Right atrium auricular region (tissue), 2 donors: ENCODE data around the gene CYP24A1. TPM values are rescaled to one million over a fixed set of nuclear protein-coding genes. Genes with fewer than 3 reads are reported as not detected.

Experiments
- DNase-seq: peaks from one replicate; pipeline ENCODE4 v3.0.0-alpha.2; 2019; ENCODE audit warnings: low spot score
- H3K27ac ChIP-seq, 2 donors: fragments of 200-600 bp; sonication (generic); 1 replicate in 1 of 2; 2 replicates in 1 of 2; pipeline ENCODE4 v1.5.1; 2016 to 2019
- H3K27me3 ChIP-seq, 2 donors: fragments of 200-600 bp; sonication (generic); one replicate each; pipeline versions ENCODE4 v1.5.1 to v1.6.0; 2017 to 2019
- H3K36me3 ChIP-seq: fragments of 200-600 bp; sonication (generic); one replicate; pipeline ENCODE4 v1.5.1; 2016
- H3K4me1 ChIP-seq, 2 donors: fragments of 200-600 bp; sonication (generic); one replicate each; pipeline versions ENCODE4 v1.5.1 to v1.6.0; 2017 to 2019
- H3K4me3 ChIP-seq, 2 donors: fragments of 200-600 bp; sonication (generic); 1 replicate in 1 of 2; 2 replicates in 1 of 2; pipeline ENCODE4 v1.5.1; 2017 to 2019; ENCODE audit warnings: mild to moderate bottlenecking in 1 of 2, moderate library complexity in 1 of 2
- H3K9me3 ChIP-seq, 2 donors: fragments of 200-600 bp; sonication (generic); one replicate each; pipeline ENCODE4 v1.5.1; 2019
- total RNA-seq, 2 donors: library from RNA; depleted of rRNA; stranded (reverse); fragments of >200 nt; gene quantifications; one replicate each; pipeline ENCODE4 v1.1.0, GENCODE V29; 2016
- TF ChIP-seq, protein P1 (sequence below), 2 donors: fragments of 200-600 bp; sonication (generic); IDR thresholded peaks; one replicate each; pipeline ENCODE4 v1.5.1; 2019; ENCODE audit warnings: antibody characterized with exemption in 2 of 2

CYP24A1 gene
- total RNA-seq, 2 donors from 2014 or later: 0.24 TPM; not detected in 1

DNA sequence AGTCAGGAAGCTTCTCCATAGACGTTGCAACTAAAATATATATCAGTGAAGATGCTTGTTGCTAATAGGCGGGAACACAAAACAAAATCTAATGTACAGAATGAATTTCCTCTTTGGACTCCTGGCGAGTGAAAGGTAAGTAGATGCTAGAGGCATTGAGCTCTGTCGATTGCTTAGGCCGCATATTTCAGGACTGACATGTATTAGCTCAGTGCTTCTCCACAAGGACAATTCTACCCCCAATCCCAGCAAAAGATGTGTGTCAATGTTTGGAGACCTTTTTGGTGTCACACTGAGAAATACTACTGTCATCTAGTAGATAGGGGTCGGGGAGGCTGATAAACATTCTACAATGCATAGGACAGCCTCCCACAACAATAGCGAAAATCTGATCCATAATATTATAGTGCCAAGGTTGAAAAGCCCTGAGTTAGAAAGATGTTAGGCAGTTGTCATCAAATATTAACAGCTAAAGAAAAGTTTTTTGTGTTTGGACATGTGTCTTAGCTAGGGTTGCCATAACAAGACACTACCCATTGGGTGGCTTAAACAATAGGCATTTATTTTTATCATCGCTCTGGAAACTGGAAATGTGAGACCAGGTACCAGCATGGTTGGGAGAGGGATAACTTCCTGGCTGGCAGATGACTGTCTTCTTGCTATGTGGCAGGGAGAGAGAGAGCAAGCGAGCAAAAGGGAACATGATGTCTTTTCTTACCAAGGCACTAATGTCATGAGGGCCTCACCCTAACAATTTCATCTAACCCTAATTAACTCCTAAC is 55.4 kb downstream of the CYP24A1 start:
- Histone ChIP-seq H3K27ac (no peak overlapping the region), H3K4me3 (no peak overlapping the region), H3K4me1 (no peaks in the 10 kb centered on the region), H3K36me3 (no peaks in the 10 kb centered on the region), H3K27me3 (no peaks in the 10 kb centered on the region), H3K9me3 (no peaks in the 10 kb centered on the region)
- DNase-seq: no peak
- TF ChIP-seq, protein P1, sequence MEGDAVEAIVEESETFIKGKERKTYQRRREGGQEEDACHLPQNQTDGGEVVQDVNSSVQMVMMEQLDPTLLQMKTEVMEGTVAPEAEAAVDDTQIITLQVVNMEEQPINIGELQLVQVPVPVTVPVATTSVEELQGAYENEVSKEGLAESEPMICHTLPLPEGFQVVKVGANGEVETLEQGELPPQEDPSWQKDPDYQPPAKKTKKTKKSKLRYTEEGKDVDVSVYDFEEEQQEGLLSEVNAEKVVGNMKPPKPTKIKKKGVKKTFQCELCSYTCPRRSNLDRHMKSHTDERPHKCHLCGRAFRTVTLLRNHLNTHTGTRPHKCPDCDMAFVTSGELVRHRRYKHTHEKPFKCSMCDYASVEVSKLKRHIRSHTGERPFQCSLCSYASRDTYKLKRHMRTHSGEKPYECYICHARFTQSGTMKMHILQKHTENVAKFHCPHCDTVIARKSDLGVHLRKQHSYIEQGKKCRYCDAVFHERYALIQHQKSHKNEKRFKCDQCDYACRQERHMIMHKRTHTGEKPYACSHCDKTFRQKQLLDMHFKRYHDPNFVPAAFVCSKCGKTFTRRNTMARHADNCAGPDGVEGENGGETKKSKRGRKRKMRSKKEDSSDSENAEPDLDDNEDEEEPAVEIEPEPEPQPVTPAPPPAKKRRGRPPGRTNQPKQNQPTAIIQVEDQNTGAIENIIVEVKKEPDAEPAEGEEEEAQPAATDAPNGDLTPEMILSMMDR (IDR thresholded peaks at IDR 0.05): no peak

DNA sequence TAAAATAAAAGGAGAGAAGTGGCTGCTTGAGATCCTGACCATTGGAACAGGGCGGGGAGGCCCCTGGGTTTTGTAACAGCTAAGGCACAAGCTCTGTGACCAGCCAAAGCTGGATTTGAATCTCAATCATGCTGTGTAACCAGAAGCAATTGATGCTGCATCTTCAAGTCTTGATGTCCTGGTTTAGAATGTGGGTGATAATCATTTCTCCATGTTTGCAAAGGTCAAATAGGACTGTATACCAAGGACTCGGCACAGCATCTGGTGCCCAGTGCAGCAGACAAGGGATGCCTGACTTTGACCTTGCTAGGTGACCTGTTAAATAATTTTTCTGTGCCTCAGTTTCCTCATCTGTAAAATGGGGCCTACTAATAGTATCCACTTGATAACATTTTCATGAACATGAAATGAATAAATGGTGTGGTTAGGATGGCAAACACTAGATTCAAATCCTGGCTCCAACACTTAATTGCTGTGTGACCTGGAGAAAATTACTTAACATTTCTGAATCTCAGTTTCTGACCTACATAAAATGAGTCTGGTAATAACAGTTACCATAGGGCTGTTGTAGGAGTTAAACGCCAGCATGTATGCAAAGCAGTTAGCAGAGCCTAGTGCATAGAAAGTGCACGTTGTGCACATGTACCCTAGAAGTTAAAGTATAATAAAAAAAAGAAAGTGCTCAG is 57.1 kb downstream of the CYP24A1 start:
- no peak for DNase-seq
- Histone ChIP-seq H3K27ac (no peak overlapping the region), H3K36me3 (no peaks in the 10 kb centered on the region), H3K4me1 (no peaks in the 10 kb centered on the region), H3K4me3 (no peak overlapping the region), H3K27me3 (no peaks in the 10 kb centered on the region), H3K9me3 (no peaks in the 10 kb centered on the region)
- TF ChIP-seq, protein P1 (IDR thresholded peaks at IDR 0.05): no peak

DNA sequence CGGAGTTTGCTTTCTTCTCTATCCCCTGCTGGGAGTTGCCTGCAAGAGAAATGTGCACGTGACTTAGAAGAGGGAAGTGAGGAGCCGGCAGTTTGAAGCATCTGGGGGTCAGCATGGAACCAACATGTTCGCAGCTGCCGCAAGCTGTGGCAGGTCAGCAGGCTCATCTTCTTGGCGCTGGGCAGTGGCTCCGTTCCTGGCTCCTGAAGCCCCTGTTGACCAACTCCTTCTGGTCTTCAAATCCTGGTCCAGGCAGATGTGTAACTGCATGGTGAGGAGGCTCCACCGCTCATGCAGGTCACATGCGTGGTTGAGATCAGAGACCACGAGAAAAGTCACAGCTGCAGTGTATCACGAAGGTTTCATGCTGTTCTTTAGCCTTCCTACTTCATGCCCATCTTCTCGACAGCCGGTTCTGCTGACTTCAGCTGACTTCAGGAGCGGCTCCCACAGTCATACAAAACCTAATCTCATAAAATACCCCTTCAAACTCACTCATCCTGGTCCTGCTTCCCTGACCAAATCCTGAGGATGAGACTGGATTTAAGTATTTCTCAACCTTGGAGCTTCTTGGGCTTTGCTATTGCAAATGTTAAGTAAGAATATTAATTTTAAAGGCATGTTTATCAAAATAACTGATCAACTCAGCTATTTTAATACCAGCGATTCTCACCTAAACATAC is 58.5 kb downstream of the CYP24A1 start:
- Histone ChIP-seq H3K4me1 (no peaks in the 10 kb centered on the region), H3K9me3 (no peaks in the 10 kb centered on the region), H3K27ac (no peak overlapping the region), H3K36me3 (no peaks in the 10 kb centered on the region), H3K4me3 (no peak overlapping the region), H3K27me3 (no peaks in the 10 kb centered on the region)
- no peak for DNase-seq
- TF ChIP-seq, protein P1 (IDR thresholded peaks at IDR 0.05): no peak

DNA sequence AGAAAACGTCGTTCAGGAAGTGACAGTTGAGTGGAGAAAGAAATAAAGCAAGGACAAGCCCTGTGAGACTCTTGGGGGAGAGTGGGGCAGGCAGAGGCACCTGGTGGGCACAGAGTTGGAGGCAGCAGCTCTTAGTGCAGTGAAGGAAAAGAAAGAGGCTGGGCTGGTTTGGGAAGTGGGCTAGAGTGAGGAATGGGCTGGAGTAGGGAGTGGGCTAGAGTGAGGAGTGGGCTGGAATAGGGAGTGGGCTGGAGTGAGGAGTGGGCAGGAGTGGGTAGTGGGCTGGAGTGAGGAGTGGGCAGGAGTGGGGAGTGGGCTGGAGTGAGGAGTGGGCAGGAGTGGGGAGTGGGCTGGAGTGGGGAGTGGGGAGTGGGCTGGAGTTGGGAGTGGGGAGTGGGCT is 59.7 kb downstream of the CYP24A1 start:
- DNase-seq: no peak
- no peaks in the 10 kb centered on the region for H3K36me3 ChIP-seq
- H3K4me1 ChIP-seq: no peaks in the 10 kb centered on the region
- H3K27me3 ChIP-seq: no peaks in the 10 kb centered on the region
- no peak overlapping the region for H3K27ac ChIP-seq
- TF ChIP-seq, protein P1 (IDR thresholded peaks at IDR 0.05): no peak
- H3K4me3 ChIP-seq: no peak overlapping the region
- H3K9me3 ChIP-seq: no peaks in the 10 kb centered on the region

DNA sequence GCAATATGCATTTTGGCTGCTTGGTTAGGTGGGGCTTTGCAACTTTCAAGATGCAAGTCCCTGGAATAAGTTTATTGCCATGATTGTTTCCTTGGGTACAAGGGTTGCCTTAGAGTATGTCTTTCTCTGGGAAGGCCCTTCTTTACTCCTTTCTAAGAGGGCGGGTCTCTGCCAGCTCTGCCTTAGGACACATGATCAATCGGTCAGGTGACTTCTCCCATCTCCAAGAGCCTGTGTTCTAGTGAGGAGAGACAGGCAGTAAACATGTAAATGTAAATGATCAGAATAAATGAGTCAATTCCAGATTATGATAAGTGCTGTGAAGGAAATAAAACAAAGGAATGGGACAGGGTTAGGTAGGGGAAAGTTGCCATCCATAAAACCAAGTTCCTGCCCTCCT is 60.2 kb downstream of the CYP24A1 start:
- TF ChIP-seq, protein P1 (IDR thresholded peaks at IDR 0.05): no peak
- Histone ChIP-seq H3K36me3 (no peaks in the 10 kb centered on the region), H3K27me3 (no peaks in the 10 kb centered on the region), H3K27ac (no peak overlapping the region), H3K4me3 (no peak overlapping the region), H3K4me1 (no peaks in the 10 kb centered on the region), H3K9me3 (no peaks in the 10 kb centered on the region)
- no peak for DNase-seq
